ENCODE measurements around the gene TAF11L4.
A peak's percentile ranks its signal among the peaks of the same experiment; 100 is the strongest.
"Not testable (repeated sequence)": the region's sequence is repeated elsewhere in the genome, so short reads cannot be mapped to it uniquely, and the experiment has no call there.

The TAF11L4 gene
- 0 reads per million in 18 experiments for total RNA-seq

DNA sequence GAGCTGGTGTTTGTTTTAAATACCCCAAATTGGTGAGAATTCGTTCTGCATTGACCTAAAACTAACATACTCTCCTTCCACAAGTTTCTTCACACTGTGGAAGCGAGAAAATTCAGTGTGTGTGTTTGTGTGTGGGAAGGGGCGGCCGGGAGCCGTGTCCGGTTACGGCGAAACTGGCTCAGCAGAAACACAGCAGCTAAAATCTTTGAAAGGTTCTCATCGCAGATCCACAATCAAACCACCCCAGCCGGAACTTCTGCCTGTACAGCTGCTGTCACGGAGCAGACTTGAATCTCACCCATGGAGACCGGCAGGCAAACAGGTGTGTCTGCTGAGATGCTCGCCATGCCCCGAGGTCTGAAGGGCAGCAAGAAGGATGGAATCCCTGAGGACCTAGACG lies at the start of gene TAF11L4:
Gene TAF11L4, plus strand, starts transcription at position 301 of the 400 bp plus-strand sequence.
- not testable (repeated sequence) for DNase-seq

DNA sequence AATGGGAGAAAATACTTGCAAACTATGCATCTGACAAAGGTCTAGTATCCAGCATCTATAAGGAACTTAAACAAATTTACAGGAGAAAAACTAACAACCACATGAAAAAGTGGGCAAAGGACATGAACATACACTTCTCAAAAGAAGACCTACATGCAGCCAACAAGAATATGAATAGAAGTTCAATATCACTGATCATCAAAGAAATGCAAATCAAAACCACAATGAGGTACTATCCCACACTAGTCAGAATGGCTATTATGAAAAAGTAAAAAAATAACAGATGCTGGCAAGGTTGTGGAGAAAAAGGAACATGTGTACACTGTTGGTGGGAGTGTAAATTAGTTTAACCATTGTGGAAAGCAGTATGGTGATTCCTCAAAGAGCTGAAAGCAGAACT lies 46.5 kb upstream of the TAF11L4 start:
- not testable (repeated sequence) for DNase-seq

GRCh38 chr5:17477043-17477442 lies 44.6 kb upstream of the TAF11L4 start:
- DNase-seq: no peak

GRCh38 chr5:17477573-17478265 lies 43.9 kb upstream of the TAF11L4 start:
- DNase-seq: no peak

GRCh38 chr5:17481378-17481777 lies 40.2 kb upstream of the TAF11L4 start:
- no peak for DNase-seq

GRCh38 chr5:17482790-17483189 lies 38.8 kb upstream of the TAF11L4 start:
- DNase-seq: no peak

GRCh38 chr5:17486464-17487173 lies 35.0 kb upstream of the TAF11L4 start:
- peak in 1 of 2 donors; percentile 31 for DNase-seq

- no peak for DNase-seq
Measured at GRCh38 chr5:17487174-17487512, 34.5 kb upstream of the TAF11L4 start.

DNA sequence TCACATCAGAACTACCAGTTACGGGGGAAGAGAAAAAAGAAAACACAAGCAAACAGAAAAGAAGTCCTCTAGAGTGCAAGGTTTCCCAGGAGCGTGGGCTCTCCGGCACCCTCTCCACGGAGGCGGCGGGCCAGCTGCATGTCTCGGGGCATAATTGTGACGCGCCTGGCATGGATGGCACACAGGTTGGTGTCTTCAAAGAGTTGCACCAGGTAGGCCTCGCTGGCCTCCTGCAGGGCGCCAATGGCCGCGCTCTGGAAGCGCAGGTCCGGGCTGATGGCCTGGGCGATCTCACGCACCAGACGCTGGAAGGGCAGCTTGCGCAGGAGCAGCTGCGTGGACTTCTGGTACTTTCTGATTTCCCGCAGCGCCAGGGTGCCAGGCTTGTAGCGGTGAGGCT lies 30.3 kb upstream of the TAF11L4 start:
- not testable (repeated sequence) for DNase-seq

- DNase-seq: no peak
Measured at GRCh38 chr5:17492770-17493169, 28.8 kb upstream of the TAF11L4 start.

DNA sequence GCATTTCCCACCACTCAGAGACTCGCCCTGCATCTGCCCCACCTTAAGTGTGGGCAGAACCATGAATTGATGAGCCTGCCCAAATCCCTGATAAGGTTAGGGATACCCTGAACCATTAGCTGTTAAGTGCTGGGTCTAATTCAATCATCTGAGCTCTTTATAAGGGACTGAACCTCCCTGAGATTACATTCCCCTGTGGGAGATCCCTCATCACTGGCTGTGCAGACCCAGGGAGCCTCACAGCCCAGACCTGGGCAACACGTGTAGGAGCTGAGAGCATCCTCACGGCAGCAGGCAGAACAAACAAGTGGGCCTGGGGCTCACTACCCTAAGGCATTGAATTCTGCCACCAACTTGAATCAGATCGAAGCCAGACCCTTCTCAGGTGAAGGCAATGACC lies 24.2 kb upstream of the TAF11L4 start:
- DNase-seq: no peak

- DNase-seq: not testable (repeated sequence)
Measured at GRCh38 chr5:17497931-17498330, 23.7 kb upstream of the TAF11L4 start, which contains the start of gene TAF11L2. TSS of gene TAF11L2 (plus strand) at chr5:17498231.

DNA sequence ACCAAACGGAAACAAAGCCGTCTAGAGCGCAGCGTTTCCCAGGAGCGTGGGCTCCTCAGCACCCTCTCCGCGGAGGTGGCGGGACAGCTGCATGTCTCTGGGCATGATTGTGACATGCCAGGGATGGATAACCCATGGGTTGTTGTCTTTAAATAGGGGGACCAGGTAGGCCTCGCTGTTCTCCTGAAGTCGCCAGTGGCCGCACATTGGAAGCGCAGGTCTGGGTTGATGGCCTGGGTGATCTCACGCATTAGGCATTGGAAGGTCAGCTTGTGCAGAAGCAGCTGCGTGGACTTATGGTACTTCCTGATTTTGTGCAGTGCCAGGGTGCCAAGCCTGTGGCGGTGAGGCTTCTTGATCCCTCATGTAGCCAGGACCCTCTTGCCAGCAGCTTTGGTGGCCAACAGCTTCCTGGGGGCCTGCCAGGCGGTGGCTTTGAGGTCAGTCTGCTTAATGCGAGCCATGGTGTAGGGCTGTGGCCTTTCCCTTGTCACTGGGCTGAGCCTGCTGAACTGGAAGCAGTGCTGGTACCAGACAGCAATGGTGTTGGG lies 9.8 kb upstream of the TAF11L4 start:
- no peak for DNase-seq

DNA sequence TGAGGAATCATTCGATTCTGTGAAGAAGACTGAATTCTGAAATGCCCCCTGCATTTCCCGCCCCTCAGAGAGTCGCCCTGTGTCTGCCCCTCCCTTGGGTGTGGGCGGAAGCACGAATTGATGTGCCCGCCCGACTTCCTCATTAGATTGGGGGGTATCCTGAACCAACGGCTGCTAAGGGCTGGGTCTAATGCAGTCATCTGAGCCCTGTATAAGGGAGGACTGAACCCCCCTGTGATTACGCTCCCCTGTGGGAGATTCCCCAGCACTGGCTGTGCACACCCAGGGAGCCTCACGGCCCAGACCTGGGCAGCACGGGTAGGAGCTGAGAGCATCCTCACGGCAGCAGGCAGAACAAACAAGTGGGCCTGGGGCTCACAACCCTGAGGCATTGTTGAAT lies 4.1 kb upstream of the TAF11L4 start:
- not testable (repeated sequence) for DNase-seq

DNA sequence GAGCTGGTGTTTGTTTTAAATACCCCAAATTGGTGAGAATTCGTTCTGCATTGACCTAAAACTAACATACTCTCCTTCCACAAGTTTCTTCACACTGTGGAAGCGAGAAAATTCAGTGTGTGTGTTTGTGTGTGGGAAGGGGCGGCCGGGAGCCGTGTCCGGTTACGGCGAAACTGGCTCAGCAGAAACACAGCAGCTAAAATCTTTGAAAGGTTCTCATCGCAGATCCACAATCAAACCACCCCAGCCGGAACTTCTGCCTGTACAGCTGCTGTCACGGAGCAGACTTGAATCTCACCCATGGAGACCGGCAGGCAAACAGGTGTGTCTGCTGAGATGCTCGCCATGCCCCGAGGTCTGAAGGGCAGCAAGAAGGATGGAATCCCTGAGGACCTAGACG lies 3.5 kb upstream of the TAF11L4 start, which contains the start of gene TAF11L3:
Gene TAF11L3, plus strand, starts transcription at position 301 of the 400 bp plus-strand sequence.
- not testable (repeated sequence) for DNase-seq

DNA sequence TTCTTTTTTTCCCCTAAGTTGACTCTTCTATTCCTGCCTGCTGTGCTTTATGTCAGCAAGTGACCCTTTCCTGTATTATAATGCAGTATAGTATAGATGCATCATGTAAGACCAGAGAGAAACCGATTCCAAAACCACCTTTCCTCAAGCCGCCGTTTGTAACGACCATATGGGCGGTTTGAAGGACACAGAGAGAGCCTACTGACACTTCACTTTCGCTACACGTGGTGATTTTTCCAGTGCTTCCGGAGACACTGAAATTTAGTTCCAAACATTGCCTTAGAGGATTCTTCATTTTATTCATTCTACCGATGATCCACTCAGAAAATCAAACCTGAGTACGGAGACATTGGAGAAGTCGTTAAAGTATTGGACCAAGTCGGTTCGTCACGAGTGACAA lies 2.1 kb upstream of the TAF11L4 start:
- DNase-seq: not testable (repeated sequence)

GRCh38 chr5:17524935-17525334 lies 3.3 kb downstream of the TAF11L4 start, which contains the start of gene TAF11L5:
TSS of gene TAF11L5 (plus strand) at chr5:17525235.
- not testable (repeated sequence) for DNase-seq

- not testable (repeated sequence) for DNase-seq
Measured at GRCh38 chr5:17526504-17526903, 4.9 kb downstream of the TAF11L4 start.

GRCh38 chr5:17528369-17528768 lies 6.8 kb downstream of the TAF11L4 start, which contains the start of gene TAF11L6:
TSS of gene TAF11L6 (plus strand) at chr5:17528669.
- not testable (repeated sequence) for DNase-seq

Measured in inflammatory macrophage (primary cell).